ENCODE data around the gene ASB11. TPM values are rescaled to one million over a fixed set of nuclear protein-coding genes. Genes with fewer than 3 reads are reported as not detected.

Gene ASB11
- total RNA-seq, 1 experiment from 2014 or later = not detected

GRCh38 chrX:15322472-15322871, 7.0 kb upstream of the ASB11 start:
- DNase-seq (no peak), ATAC-seq (no peak)
- Histone ChIP-seq H3K4me2 (ENCODE audit: low read length) (no peak overlapping the region), H3K27me3 (ENCODE audit: low read length) (no peaks in the 10 kb centered on the region), H3K9ac (ENCODE audit: low read length) (no peak overlapping the region), H4K20me1 (ENCODE audit: low read length) (no peaks in the 10 kb centered on the region), H3K4me3 (ENCODE audit: low read length) (no peak overlapping the region), H3K9me2 (replicated peaks; ENCODE audit: low read length) (no peaks in the 10 kb centered on the region), H2AFZ (ENCODE audit: low read length) (no peak overlapping the region), H3F3A (ENCODE audit: low read length, unreplicated experiment) (no peaks in the 10 kb centered on the region), H3K9me3 (ENCODE audit: low read length) (no peaks in the 10 kb centered on the region), H3K27ac (ENCODE audit: low read length) (no peak overlapping the region), H3K36me3 (ENCODE audit: low read depth, low read length) (peaks cover 10% of the 10 kb centered on the region), H3K79me2 (ENCODE audit: low read length) (no peaks in the 10 kb centered on the region), H3K4me1 (ENCODE audit: insufficient read depth, low read length) (no peaks in the 10 kb centered on the region)
- ChIA-PET CTCF (no interaction called here), POLR2A (ENCODE audit: unreplicated experiment) (no interaction called here)
- TF ChIP-seq EZH2phosphoT487 (IDR thresholded peaks at IDR 0.05; ENCODE audit: borderline replicate concordance, low read length) (no peak), EZH2 (IDR thresholded peaks at IDR 0.05; ENCODE audit: low read length, unreplicated experiment) (no peak), CTCF (conservative IDR thresholded peaks at IDR 0.05; ENCODE audit: low read depth, low read length) (no peak)
- BruUV-seq (replicated peaks) = no TSS peak
- intact Hi-C loops (cut with micrococcal nuclease) = no loop called here

- H3F3A ChIP-seq (ENCODE audit: low read length, unreplicated experiment) = no peaks in the 10 kb centered on the region
- POLR2A ChIA-PET (ENCODE audit: unreplicated experiment) = no interaction called here
- TF ChIP-seq CTCF (conservative IDR thresholded peaks at IDR 0.05; ENCODE audit: low read depth, low read length) (no peak), EZH2 (IDR thresholded peaks at IDR 0.05; ENCODE audit: low read length, unreplicated experiment) (no peak), EZH2phosphoT487 (IDR thresholded peaks at IDR 0.05; ENCODE audit: borderline replicate concordance, low read length) (no peak)
- ATAC-seq = no peak
- H3K36me3 ChIP-seq (ENCODE audit: low read depth, low read length) = peaks cover 10% of the 10 kb centered on the region
- H3K27ac ChIP-seq (ENCODE audit: low read length) = no peak overlapping the region
- no peak overlapping the region for H3K9ac ChIP-seq (ENCODE audit: low read length)
- no peak for DNase-seq
- no peaks in the 10 kb centered on the region for H3K4me1 ChIP-seq (ENCODE audit: insufficient read depth, low read length)
- H3K9me3 ChIP-seq (ENCODE audit: low read length) = no peaks in the 10 kb centered on the region
- H4K20me1 ChIP-seq (ENCODE audit: low read length) = no peaks in the 10 kb centered on the region
- no peak overlapping the region for H3K4me3 ChIP-seq (ENCODE audit: low read length)
- H3K9me2 ChIP-seq (replicated peaks; ENCODE audit: low read length) = no peaks in the 10 kb centered on the region
- H3K79me2 ChIP-seq (ENCODE audit: low read length) = no peaks in the 10 kb centered on the region
- no peak overlapping the region for H2AFZ ChIP-seq (ENCODE audit: low read length)
- intact Hi-C loops (cut with micrococcal nuclease) = no loop called here
- BruUV-seq (replicated peaks) = no TSS peak
- CTCF ChIA-PET = no interaction called here
- H3K4me2 ChIP-seq (ENCODE audit: low read length) = no peak overlapping the region
- H3K27me3 ChIP-seq (ENCODE audit: low read length) = no peaks in the 10 kb centered on the region
Observed at GRCh38 chrX:15322072-15322471, 6.6 kb upstream of the ASB11 start.

- no TSS peak for BruUV-seq (replicated peaks)
- ChIA-PET POLR2A (ENCODE audit: unreplicated experiment) (no interaction called here), CTCF (no interaction called here)
- H3K4me1 ChIP-seq (ENCODE audit: insufficient read depth, low read length) = no peaks in the 10 kb centered on the region
- intact Hi-C loops (cut with micrococcal nuclease) = no loop called here
- H3K36me3 ChIP-seq (ENCODE audit: low read depth, low read length) = peaks cover 10% of the 10 kb centered on the region
- no peaks in the 10 kb centered on the region for H3K79me2 ChIP-seq (ENCODE audit: low read length)
- H3K9ac ChIP-seq (ENCODE audit: low read length) = no peak overlapping the region
- no peak overlapping the region for H3K4me2 ChIP-seq (ENCODE audit: low read length)
- no peak for DNase-seq
- TF ChIP-seq EZH2 (IDR thresholded peaks at IDR 0.05; ENCODE audit: low read length, unreplicated experiment) = no peak
- TF ChIP-seq EZH2phosphoT487 (IDR thresholded peaks at IDR 0.05; ENCODE audit: borderline replicate concordance, low read length) = no peak
- TF ChIP-seq CTCF (conservative IDR thresholded peaks at IDR 0.05; ENCODE audit: low read depth, low read length) = no peak
- no peaks in the 10 kb centered on the region for H3K9me3 ChIP-seq (ENCODE audit: low read length)
- no peak for ATAC-seq
- H3K27me3 ChIP-seq (ENCODE audit: low read length) = no peaks in the 10 kb centered on the region
- H3K9me2 ChIP-seq (replicated peaks; ENCODE audit: low read length) = no peaks in the 10 kb centered on the region
- no peak overlapping the region for H3K27ac ChIP-seq (ENCODE audit: low read length)
- H4K20me1 ChIP-seq (ENCODE audit: low read length) = no peaks in the 10 kb centered on the region
- H3F3A ChIP-seq (ENCODE audit: low read length, unreplicated experiment) = no peaks in the 10 kb centered on the region
- H3K4me3 ChIP-seq (ENCODE audit: low read length) = no peak overlapping the region
- H2AFZ ChIP-seq (ENCODE audit: low read length) = no peak overlapping the region
Observed at GRCh38 chrX:15321447-15321846, 6.0 kb upstream of the ASB11 start.
